Ecto neural progenitor cell (in vitro differentiated cells): ENCODE measurements around the gene HAGHL.
"Not testable (repeated sequence)": the region's sequence is repeated elsewhere in the genome, so short reads cannot be mapped to it uniquely, and the experiment has no call there.

Experiments used
- DNase-seq: peaks from one replicate; pipeline ENCODE4 v3.0.0-alpha.2; 2018; ENCODE audit warnings: low spot score

HAGHL gene

GRCh38 chr16:687499-687898, 39.4 kb upstream of the HAGHL start:
- DNase-seq, result no peak

- no peak for DNase-seq
These were observed 37.6 kb upstream of the HAGHL start for GRCh38 chr16:689175-689897.

GRCh38 chr16:691242-691641, 35.7 kb upstream of the HAGHL start:
- not testable (repeated sequence) for DNase-seq

GRCh38 chr16:692356-693108, 34.4 kb upstream of the HAGHL start:
- DNase-seq, result no peak

- no peak for DNase-seq
These were observed 33.5 kb upstream of the HAGHL start for GRCh38 chr16:693364-693763.

- DNase-seq, result no peak
These were observed 33.1 kb upstream of the HAGHL start for GRCh38 chr16:693766-694165.

- peak; percentile 77 for DNase-seq
These were observed 32.6 kb upstream of the HAGHL start for GRCh38 chr16:694187-694862.

GRCh38 chr16:694863-695354, 32.0 kb upstream of the HAGHL start:
- DNase-seq, result no peak

GRCh38 chr16:695355-696089, 31.4 kb upstream of the HAGHL start:
- no peak for DNase-seq

GRCh38 chr16:698911-699671, 27.8 kb upstream of the HAGHL start:
- DNase-seq, result no peak

- peak; percentile 86 for DNase-seq
These were observed 26.0 kb upstream of the HAGHL start for GRCh38 chr16:700684-701584.

- no peak for DNase-seq
These were observed 24.6 kb upstream of the HAGHL start for GRCh38 chr16:702341-702740.

GRCh38 chr16:703406-703805, 23.5 kb upstream of the HAGHL start:
- DNase-seq, result no peak

- DNase-seq, result no peak
These were observed 22.9 kb upstream of the HAGHL start for GRCh38 chr16:704047-704446.

- DNase-seq, result no peak
These were observed 22.1 kb upstream of the HAGHL start for GRCh38 chr16:704552-705380.

- DNase-seq, result no peak
These were observed 21.3 kb upstream of the HAGHL start, which contains the start of gene FBXL16 for GRCh38 chr16:705431-706188. TSS of gene FBXL16 (minus strand) at chr16:705801. CDS start at chr16:697405, 8,396 bp downstream.

GRCh38 chr16:706189-707061, 20.5 kb upstream of the HAGHL start:
- no peak for DNase-seq
